Tibial nerve (tissue), 4 donors: ENCODE data around the gene CMTM7. TPM values are rescaled to one million over a fixed set of nuclear protein-coding genes. Genes with fewer than 3 reads are reported as not detected.

Source experiments
- DNase-seq, 2 donors: peaks; one replicate each; pipeline ENCODE4 v3.0.0-alpha.2; 2019; ENCODE audit warnings: low spot score in 2 of 2
- H3K27ac ChIP-seq, 4 donors: fragments of 200-600 bp; sonication (generic) in 3 of 4; one replicate each; pipeline ENCODE4 v1.5.1; 2017 to 2019; ENCODE audit warnings: mild to moderate bottlenecking in 1 of 4
- H3K27me3 ChIP-seq, 2 donors: fragments of 200-600 bp; sonication (generic) in 1 of 2; one replicate each; pipeline versions ENCODE4 v1.5.1 to v1.6.0; 2017 to 2019
- H3K36me3 ChIP-seq, 3 donors: fragments of 200-600 bp; sonication (generic); one replicate each; pipeline ENCODE4 v1.5.1; 2018 to 2019
- H3K4me1 ChIP-seq, 4 donors: fragments of 200-600 bp; sonication (generic) in 3 of 4; one replicate each; pipeline ENCODE4 v1.5.1; 2017 to 2019
- H3K4me3 ChIP-seq, 4 donors: fragments of 200-600 bp; sonication (generic) in 3 of 4; one replicate each; pipeline ENCODE4 v1.5.1; 2017 to 2019; ENCODE audit warnings: mild to moderate bottlenecking in 1 of 4, moderate library complexity in 1 of 4
- H3K9me3 ChIP-seq, 4 donors: fragments of 200-600 bp; sonication (generic) in 3 of 4; one replicate each; pipeline ENCODE4 v1.5.1; 2017 to 2019
- EP300 ChIP-seq, 2 donors: sonication (generic); formaldehyde crosslinking; IDR thresholded peaks; one replicate each; pipeline ENCODE4 v1.6.1; 2017; ENCODE audit warnings: antibody characterized with exemption in 2 of 2, mild to moderate bottlenecking in 1 of 2
- POLR2A ChIP-seq, 2 donors: fragments of 450-650 bp; IDR thresholded peaks; one replicate each; pipeline ENCODE4 v1.6.1; 2017; ENCODE audit warnings: antibody characterized with exemption in 2 of 2, mild to moderate bottlenecking in 2 of 2, moderate library complexity in 2 of 2
- WGBS, 2 donors: methylation state at CpG; one replicate each; pipeline ENCODE4 v1.1.5; 2018; 5-methylcytosine and 5-hydroxymethylcytosine counted together
- total RNA-seq, 4 donors: library from RNA; depleted of rRNA; stranded (reverse); fragments of >200 nt; gene quantifications; one replicate each; pipeline ENCODE4 v1.1.0, GENCODE V29; 2016
- TF ChIP-seq, protein P1 (sequence below), 5 experiments: fragments of 200-600 bp in 3 of 5; fragments of 450-650 bp in 2 of 5; sonication (generic) in 3 of 5; IDR thresholded peaks; one replicate each; pipeline ENCODE4 v1.5.1; 2016 to 2019; ENCODE audit warnings: antibody characterized with exemption in 5 of 5, mild to moderate bottlenecking in 3 of 5, moderate library complexity in 2 of 5

Gene CMTM7
- total RNA-seq, 4 donors from 2014 or later = 10.4 to 47.4 (median 19.5) TPM

GRCh38 chr3:32412887-32413286 lies 21.2 kb downstream of the CMTM7 start:
- DNase-seq = no peak
- Histone ChIP-seq H3K9me3 (no peaks in the 10 kb centered on the region), H3K4me3 (no peak overlapping the region), H3K4me1 (peaks cover 0 to 17% (median 4%) of the 10 kb centered on the region in 4 donors), H3K27me3 (no peaks in the 10 kb centered on the region), H3K27ac (no peak overlapping the region), H3K36me3 (no peaks in the 10 kb centered on the region)
- no peak for TF ChIP-seq EP300 (IDR thresholded peaks at IDR 0.05)
- TF ChIP-seq POLR2A (IDR thresholded peaks at IDR 0.05) = no peak
- TF ChIP-seq, protein P1, sequence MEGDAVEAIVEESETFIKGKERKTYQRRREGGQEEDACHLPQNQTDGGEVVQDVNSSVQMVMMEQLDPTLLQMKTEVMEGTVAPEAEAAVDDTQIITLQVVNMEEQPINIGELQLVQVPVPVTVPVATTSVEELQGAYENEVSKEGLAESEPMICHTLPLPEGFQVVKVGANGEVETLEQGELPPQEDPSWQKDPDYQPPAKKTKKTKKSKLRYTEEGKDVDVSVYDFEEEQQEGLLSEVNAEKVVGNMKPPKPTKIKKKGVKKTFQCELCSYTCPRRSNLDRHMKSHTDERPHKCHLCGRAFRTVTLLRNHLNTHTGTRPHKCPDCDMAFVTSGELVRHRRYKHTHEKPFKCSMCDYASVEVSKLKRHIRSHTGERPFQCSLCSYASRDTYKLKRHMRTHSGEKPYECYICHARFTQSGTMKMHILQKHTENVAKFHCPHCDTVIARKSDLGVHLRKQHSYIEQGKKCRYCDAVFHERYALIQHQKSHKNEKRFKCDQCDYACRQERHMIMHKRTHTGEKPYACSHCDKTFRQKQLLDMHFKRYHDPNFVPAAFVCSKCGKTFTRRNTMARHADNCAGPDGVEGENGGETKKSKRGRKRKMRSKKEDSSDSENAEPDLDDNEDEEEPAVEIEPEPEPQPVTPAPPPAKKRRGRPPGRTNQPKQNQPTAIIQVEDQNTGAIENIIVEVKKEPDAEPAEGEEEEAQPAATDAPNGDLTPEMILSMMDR (IDR thresholded peaks at IDR 0.05) = no peak
- WGBS, 2 donors = 95 to 98% methylated on average over 3 of the region's 3 CpGs

GRCh38 chr3:32413845-32414521 lies 22.3 kb downstream of the CMTM7 start:
- no peaks in the 10 kb centered on the region for H3K36me3 ChIP-seq
- H3K4me3 ChIP-seq = no peak overlapping the region
- DNase-seq = no peak
- no peaks in the 10 kb centered on the region for H3K27me3 ChIP-seq
- peaks cover 0 to 17% (median 5%) of the 10 kb centered on the region in 4 donors for H3K4me1 ChIP-seq
- H3K9me3 ChIP-seq = no peaks in the 10 kb centered on the region
- 89 to 92% methylated on average over 10 of the region's 10 CpGs for WGBS, 2 donors
- no peak overlapping the region for H3K27ac ChIP-seq
- TF ChIP-seq EP300 (IDR thresholded peaks at IDR 0.05) (no peak), POLR2A (IDR thresholded peaks at IDR 0.05) (no peak)
- TF ChIP-seq, protein P1 (IDR thresholded peaks at IDR 0.05) = no peak

GRCh38 chr3:32414522-32415202 lies 23.0 kb downstream of the CMTM7 start:
- H3K4me3 ChIP-seq = no peak overlapping the region
- DNase-seq = no peak
- H3K27ac ChIP-seq = peak overlapping the region in 3 of 4 donors; percentile 42 to 74 (median 63)
- H3K27me3 ChIP-seq = no peaks in the 10 kb centered on the region
- peak; percentile 53 to 77 for TF ChIP-seq EP300 (IDR thresholded peaks at IDR 0.05)
- TF ChIP-seq, protein P1 (IDR thresholded peaks at IDR 0.05) = no peak
- H3K9me3 ChIP-seq = no peaks in the 10 kb centered on the region
- WGBS, 2 donors = 84 to 89% methylated on average over 6 of the region's 6 CpGs
- H3K4me1 ChIP-seq = peaks cover 0 to 21% (median 10%) of the 10 kb centered on the region in 4 donors
- no peaks in the 10 kb centered on the region for H3K36me3 ChIP-seq

- no peaks in the 10 kb centered on the region for H3K27me3 ChIP-seq
- DNase-seq = no peak
- WGBS, 2 donors = 61 to 74% methylated on average over 2 of the region's 2 CpGs
- peak overlapping the region in 3 of 4 donors; percentile 66 to 79 (median 69) for H3K27ac ChIP-seq
- no peaks in the 10 kb centered on the region for H3K36me3 ChIP-seq
- H3K9me3 ChIP-seq = no peaks in the 10 kb centered on the region
- H3K4me3 ChIP-seq = no peak overlapping the region
- TF ChIP-seq POLR2A (IDR thresholded peaks at IDR 0.05) = no peak
- peaks cover 0 to 56% (median 37%) of the 10 kb centered on the region in 4 donors for H3K4me1 ChIP-seq
Observed at GRCh38 chr3:32419742-32420125, 28.1 kb downstream of the CMTM7 start.

GRCh38 chr3:32420126-32421038 lies 28.7 kb downstream of the CMTM7 start:
- H3K27me3 ChIP-seq = no peaks in the 10 kb centered on the region
- 41 to 52% methylated on average over 14 of the region's 14 CpGs for WGBS, 2 donors
- TF ChIP-seq POLR2A (IDR thresholded peaks at IDR 0.05) (no peak), EP300 (IDR thresholded peaks at IDR 0.05) (peak in 1 of 2 donors; percentile 24)
- TF ChIP-seq, protein P1 (IDR thresholded peaks at IDR 0.05) = peak in 2 of 5 experiments; percentile 12 to 17
- no peak overlapping the region for H3K4me3 ChIP-seq
- peaks cover 0 to 53% (median 34%) of the 10 kb centered on the region in 4 donors for H3K4me1 ChIP-seq
- no peaks in the 10 kb centered on the region for H3K36me3 ChIP-seq
- no peak for DNase-seq
- H3K9me3 ChIP-seq = no peaks in the 10 kb centered on the region
- H3K27ac ChIP-seq = peak overlapping the region; percentile 30 to 79 (median 68)
